Transverse colon (tissue), 4 donors: Measurements from ENCODE around the gene RIMBP2. TPM values are rescaled to one million over a fixed set of nuclear protein-coding genes. Genes with fewer than 3 reads are reported as not detected.

ENCODE experiments used
- DNase-seq: peaks from one replicate; pipeline ENCODE4 v3.0.0-alpha.2; 2019
- H3K27ac ChIP-seq, 4 donors: fragments of 200-600 bp; sonication (generic); 2 replicates each; pipeline ENCODE4 v1.5.1; 2016 to 2018; ENCODE audit warnings: inconsistent platforms in 4 of 4
- H3K27me3 ChIP-seq: fragments of 200-600 bp; sonication (generic); 2 replicates; pipeline ENCODE4 v1.5.1; 2017; ENCODE audit warnings: inconsistent platforms
- H3K36me3 ChIP-seq, 4 donors: fragments of 200-600 bp; sonication (generic); 2 replicates each; pipeline ENCODE4 v1.5.1; 2017 to 2019; ENCODE audit warnings: inconsistent platforms in 4 of 4
- H3K4me1 ChIP-seq, 4 donors: fragments of 200-600 bp; sonication (generic); 2 replicates each; pipeline ENCODE4 v1.5.1; 2017 to 2020; ENCODE audit warnings: inconsistent platforms in 4 of 4
- H3K4me3 ChIP-seq, 4 donors: fragments of 200-600 bp; sonication (generic); 1 replicate in 1 of 4; 2 replicates in 3 of 4; pipeline versions ENCODE4 v1.5.1 to v1.6.1; 2017 to 2019; ENCODE audit warnings: inconsistent platforms in 4 of 4
- H3K9me3 ChIP-seq, 2 donors: fragments of 200-600 bp; sonication (generic); 2 replicates each; pipeline ENCODE4 v1.5.1; 2017 to 2019; ENCODE audit warnings: inconsistent platforms in 2 of 2
- CTCF ChIP-seq, 5 experiments: fragments of 200-600 bp in 3 of 5; fragments of 450-650 bp in 2 of 5; sonication (generic) in 3 of 5; IDR thresholded peaks; 1 replicate in 2 of 5; 2 replicates in 3 of 5; pipeline ENCODE4 v1.5.1; 2016 to 2017; ENCODE audit warnings: antibody characterized with exemption in 5 of 5, inconsistent platforms in 3 of 5, mild to moderate bottlenecking in 2 of 5, moderate library complexity in 1 of 5
- EP300 ChIP-seq: sonication (generic); formaldehyde crosslinking; IDR thresholded peaks from one replicate; pipeline ENCODE4 v1.6.1; 2017; ENCODE audit warnings: antibody characterized with exemption, low read depth
- POLR2A ChIP-seq: fragments of 450-650 bp; IDR thresholded peaks from one replicate; pipeline ENCODE4 v1.6.1; 2016; ENCODE audit warnings: antibody characterized with exemption, mild to moderate bottlenecking, moderate library complexity
- POLR2AphosphoS5 ChIP-seq, 3 donors: sonication (generic); formaldehyde crosslinking; IDR thresholded peaks; one replicate each; pipeline ENCODE4 v1.6.1; 2016; ENCODE audit warnings: antibody characterized with exemption in 3 of 3
- WGBS, 2 donors: methylation state at CpG; one replicate each; pipeline ENCODE4 v1.1.5; 2018; ENCODE audit warnings: low coverage in 1 of 2; 5-methylcytosine and 5-hydroxymethylcytosine counted together
- in situ Hi-C, 4 donors: fragments of 200-750 bp; cut with MboI; loops; one replicate each; pipeline versions ENCODE4 v1.15.0 to v1.15.1; 2017; ENCODE audit warnings: low sequenced_read_pairs in 3 of 4, low pct_ligation_motif_present in 1 of 4, low pct_unique_long_range_greater_than_20kb in 1 of 4
- intact Hi-C: fragments of 100-400 bp; cut with DNase I; formaldehyde crosslinking; loops from one replicate; pipeline ENCODE4 v1.15.1; 2023; ENCODE audit warnings: low total_unique reads
- total RNA-seq, 4 donors: library from RNA; depleted of rRNA; stranded (reverse); fragments of >200 nt; gene quantifications; one replicate each; pipeline ENCODE4 v1.1.0, GENCODE V29; 2016

The RIMBP2 gene
- total RNA-seq, 4 donors from 2014 or later: 2.9 to 17.3 (median 4.3) TPM

- no peaks in the 10 kb centered on the region for H3K36me3 ChIP-seq
- TF ChIP-seq CTCF (IDR thresholded peaks at IDR 0.05) (no peak), POLR2AphosphoS5 (IDR thresholded peaks at IDR 0.05) (no peak), POLR2A (no peak), EP300 (no peak)
- 59 to 72% methylated on average over 11 to 15 of the region's 15 CpGs for WGBS, 2 donors
- no peak overlapping the region for H3K4me3 ChIP-seq
- no peak for DNase-seq
- H3K9me3 ChIP-seq: no peaks in the 10 kb centered on the region
- no peaks in the 10 kb centered on the region for H3K4me1 ChIP-seq
- no peak overlapping the region for H3K27ac ChIP-seq
- intact Hi-C loops: no loop called here
- H3K27me3 ChIP-seq: no peaks in the 10 kb centered on the region
- in situ Hi-C loops: no loop called here
These were observed 43.8 kb downstream of the RIMBP2 start for GRCh38 chr12:130672089-130672820.

GRCh38 chr12:130671556-130671955 is 44.5 kb downstream of the RIMBP2 start:
- no peak overlapping the region for H3K4me3 ChIP-seq
- no peak for DNase-seq
- in situ Hi-C loops (no loop called here), intact Hi-C loops (no loop called here)
- no peaks in the 10 kb centered on the region for H3K4me1 ChIP-seq
- H3K27me3 ChIP-seq: no peaks in the 10 kb centered on the region
- no peak overlapping the region for H3K27ac ChIP-seq
- TF ChIP-seq CTCF (IDR thresholded peaks at IDR 0.05) (no peak), POLR2A (no peak), EP300 (no peak), POLR2AphosphoS5 (IDR thresholded peaks at IDR 0.05) (no peak)
- 87 to 90% methylated on average over 3 to 5 of the region's 5 CpGs for WGBS, 2 donors
- no peaks in the 10 kb centered on the region for H3K36me3 ChIP-seq
- no peaks in the 10 kb centered on the region for H3K9me3 ChIP-seq

GRCh38 chr12:130669797-130670196 is 46.3 kb downstream of the RIMBP2 start:
- in situ Hi-C loops (no loop called here), intact Hi-C loops (no loop called here)
- Histone ChIP-seq H3K27me3 (no peaks in the 10 kb centered on the region), H3K4me1 (no peaks in the 10 kb centered on the region), H3K36me3 (no peaks in the 10 kb centered on the region), H3K4me3 (no peak overlapping the region), H3K9me3 (no peaks in the 10 kb centered on the region), H3K27ac (no peak overlapping the region)
- TF ChIP-seq POLR2A (no peak), EP300 (no peak), CTCF (IDR thresholded peaks at IDR 0.05) (no peak), POLR2AphosphoS5 (IDR thresholded peaks at IDR 0.05) (no peak)
- 79 to 85% methylated on average over 7 to 8 of the region's 8 CpGs for WGBS, 2 donors
- DNase-seq: no peak

GRCh38 chr12:130669205-130669557 is 46.9 kb downstream of the RIMBP2 start:
- Histone ChIP-seq H3K27me3 (no peaks in the 10 kb centered on the region), H3K27ac (no peak overlapping the region), H3K4me3 (no peak overlapping the region), H3K9me3 (no peaks in the 10 kb centered on the region), H3K4me1 (no peaks in the 10 kb centered on the region), H3K36me3 (no peaks in the 10 kb centered on the region)
- in situ Hi-C loops (no loop called here), intact Hi-C loops (no loop called here)
- no peak for TF ChIP-seq POLR2AphosphoS5 (IDR thresholded peaks at IDR 0.05)
- no peak for DNase-seq
- 81 to 86% methylated on average over 3 to 10 of the region's 10 CpGs for WGBS, 2 donors
